Adrenal gland (tissue), 5 donors: ENCODE data around the gene SLC9A2.

Experiments
- POLR2A ChIP-seq, 2 donors: fragments of 450-650 bp; IDR thresholded peaks; one replicate each; pipeline ENCODE4 v1.6.1; 2017; ENCODE audit warnings: antibody characterized with exemption in 2 of 2, mild to moderate bottlenecking in 2 of 2, moderate library complexity in 1 of 2
- TF ChIP-seq, protein P1 (sequence below), 6 experiments: fragments of 450-650 bp in 4 of 6; fragments of 200-600 bp in 2 of 6; sonication (generic) in 1 of 6; IDR thresholded peaks; 1 replicate in 5 of 6; 2 replicates in 1 of 6; pipeline versions ENCODE4 v1.5.1 to v1.8.0; 2016 to 2021; ENCODE audit warnings: antibody characterized with exemption in 6 of 6, mild to moderate bottlenecking in 2 of 6, moderate library complexity in 1 of 6
- donor health status: DM: no; HTN: no; CAD: no.

DNA sequence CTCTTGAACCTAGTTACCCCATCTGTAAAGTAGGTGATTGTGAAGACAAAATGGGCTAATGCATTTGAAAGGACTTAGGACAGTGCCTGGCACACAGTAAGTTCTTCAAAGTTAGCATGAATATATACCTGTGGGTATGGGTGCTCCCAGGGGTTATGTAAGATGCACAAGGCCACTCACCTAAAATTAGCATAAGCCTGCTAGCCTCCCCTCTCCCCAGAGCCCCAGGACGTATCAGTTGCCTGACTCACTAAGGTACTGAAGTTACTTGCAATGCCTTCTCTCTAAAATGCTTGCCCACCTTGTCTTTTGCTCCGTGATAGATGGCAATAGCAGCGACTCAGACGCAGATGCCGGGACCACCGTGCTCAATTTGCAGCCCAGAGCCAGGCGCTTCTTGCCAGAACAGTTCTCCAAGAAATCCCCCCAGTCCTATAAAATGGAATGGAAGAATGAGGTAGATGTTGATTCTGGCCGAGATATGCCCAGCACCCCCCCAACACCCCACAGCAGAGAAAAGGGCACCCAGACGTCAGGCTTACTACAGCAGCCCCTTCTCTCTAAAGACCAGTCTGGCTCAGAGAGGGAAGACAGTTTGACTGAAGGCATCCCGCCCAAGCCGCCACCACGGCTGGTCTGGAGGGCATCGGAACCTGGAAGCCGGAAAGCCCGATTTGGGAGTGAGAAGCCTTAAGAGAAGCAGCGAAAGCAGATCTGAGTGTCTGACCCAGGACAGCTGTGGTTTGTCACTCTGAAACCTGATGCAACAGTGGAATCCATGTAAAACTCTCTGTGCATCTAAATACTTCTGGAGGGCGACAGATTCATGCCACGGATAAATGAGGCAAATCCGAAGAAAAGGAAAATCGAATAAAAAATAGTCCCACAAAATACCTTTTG is 88.7 kb downstream of the SLC9A2 start:
- TF ChIP-seq, protein P1, sequence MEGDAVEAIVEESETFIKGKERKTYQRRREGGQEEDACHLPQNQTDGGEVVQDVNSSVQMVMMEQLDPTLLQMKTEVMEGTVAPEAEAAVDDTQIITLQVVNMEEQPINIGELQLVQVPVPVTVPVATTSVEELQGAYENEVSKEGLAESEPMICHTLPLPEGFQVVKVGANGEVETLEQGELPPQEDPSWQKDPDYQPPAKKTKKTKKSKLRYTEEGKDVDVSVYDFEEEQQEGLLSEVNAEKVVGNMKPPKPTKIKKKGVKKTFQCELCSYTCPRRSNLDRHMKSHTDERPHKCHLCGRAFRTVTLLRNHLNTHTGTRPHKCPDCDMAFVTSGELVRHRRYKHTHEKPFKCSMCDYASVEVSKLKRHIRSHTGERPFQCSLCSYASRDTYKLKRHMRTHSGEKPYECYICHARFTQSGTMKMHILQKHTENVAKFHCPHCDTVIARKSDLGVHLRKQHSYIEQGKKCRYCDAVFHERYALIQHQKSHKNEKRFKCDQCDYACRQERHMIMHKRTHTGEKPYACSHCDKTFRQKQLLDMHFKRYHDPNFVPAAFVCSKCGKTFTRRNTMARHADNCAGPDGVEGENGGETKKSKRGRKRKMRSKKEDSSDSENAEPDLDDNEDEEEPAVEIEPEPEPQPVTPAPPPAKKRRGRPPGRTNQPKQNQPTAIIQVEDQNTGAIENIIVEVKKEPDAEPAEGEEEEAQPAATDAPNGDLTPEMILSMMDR (IDR thresholded peaks at IDR 0.05) = no peak
- no peak for TF ChIP-seq POLR2A (IDR thresholded peaks at IDR 0.05)
